ENCODE measurements around the gene MACROH2A2. TPM values are rescaled to one million over a fixed set of nuclear protein-coding genes. Genes with fewer than 3 reads are reported as not detected.
A peak's percentile ranks its signal among the peaks of the same experiment; 100 is the strongest.

The MACROH2A2 gene
- total RNA-seq, 2 experiments from 2014 or later: 4.1 to 4.8 TPM

DNA sequence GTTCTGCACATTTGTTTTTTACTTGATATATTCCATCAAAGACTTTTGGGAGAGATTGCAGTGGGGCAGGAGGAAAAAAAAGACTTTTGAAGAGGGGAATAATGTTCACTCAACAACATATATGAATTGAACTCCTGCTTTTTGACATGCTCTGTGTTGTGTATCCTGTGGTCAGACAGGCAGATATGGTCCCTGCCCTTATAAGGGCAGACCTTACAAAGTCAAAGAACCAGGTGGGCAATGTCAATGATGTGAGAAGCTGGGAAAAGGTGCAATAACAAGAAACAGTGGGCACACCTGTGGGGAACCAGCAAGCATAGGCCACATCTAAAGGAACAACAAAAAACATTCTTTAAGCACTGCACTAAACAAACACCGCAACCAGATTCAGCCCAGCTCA, 71.8 kb downstream of the MACROH2A2 start:
- H3K4me3 Mint-ChIP-seq: no peak overlapping the region
- H3K36me3 Mint-ChIP-seq: peaks cover 5% of the 10 kb centered on the region
- H3K9me3 Mint-ChIP-seq: no peaks in the 10 kb centered on the region
- intact Hi-C loops (cut with micrococcal nuclease): no loop called here
- ChIA-PET POLR2A (no interaction called here), CTCF (interaction anchor here (4.5 kb wide), 1 partner anchor 8 kb away, joined by 24 read pairs; no protein-coding TSS in a partner anchor)
- no peaks in the 10 kb centered on the region for H3K4me1 Mint-ChIP-seq (ENCODE audit: low read depth)
- H3K27me3 Mint-ChIP-seq: no peaks in the 10 kb centered on the region
- DNase-seq: no peak
- no peak overlapping the region for H3K27ac Mint-ChIP-seq

DNA sequence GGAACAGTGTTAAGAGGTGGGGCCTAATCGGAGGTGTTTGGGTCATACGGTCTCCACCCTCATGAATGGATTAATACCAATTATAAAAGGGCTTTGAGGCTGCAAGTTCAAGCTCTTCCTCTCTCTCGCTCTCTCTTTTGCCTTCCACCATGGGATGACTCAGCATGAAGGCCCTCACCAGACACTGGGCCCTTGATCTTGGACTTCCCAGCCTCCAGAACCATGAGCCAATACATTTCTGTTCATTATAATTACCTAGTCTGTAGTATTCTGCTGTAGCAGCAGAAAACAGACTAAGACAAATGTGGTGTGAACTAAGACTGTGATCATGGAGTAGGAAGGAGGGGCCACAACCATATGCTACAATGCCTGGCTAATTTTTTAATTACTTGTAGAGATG, 72.3 kb downstream of the MACROH2A2 start:
- ChIA-PET CTCF (interaction anchor here (4.5 kb wide), 1 partner anchor 9 kb away, joined by 24 read pairs; no protein-coding TSS in a partner anchor), POLR2A (no interaction called here)
- intact Hi-C loops (cut with micrococcal nuclease): no loop called here
- no peak for DNase-seq
- H3K36me3 Mint-ChIP-seq: peaks cover 5% of the 10 kb centered on the region
- no peak overlapping the region for H3K4me3 Mint-ChIP-seq
- no peaks in the 10 kb centered on the region for H3K9me3 Mint-ChIP-seq
- H3K27me3 Mint-ChIP-seq: no peaks in the 10 kb centered on the region
- no peaks in the 10 kb centered on the region for H3K4me1 Mint-ChIP-seq (ENCODE audit: low read depth)
- no peak overlapping the region for H3K27ac Mint-ChIP-seq

DNA sequence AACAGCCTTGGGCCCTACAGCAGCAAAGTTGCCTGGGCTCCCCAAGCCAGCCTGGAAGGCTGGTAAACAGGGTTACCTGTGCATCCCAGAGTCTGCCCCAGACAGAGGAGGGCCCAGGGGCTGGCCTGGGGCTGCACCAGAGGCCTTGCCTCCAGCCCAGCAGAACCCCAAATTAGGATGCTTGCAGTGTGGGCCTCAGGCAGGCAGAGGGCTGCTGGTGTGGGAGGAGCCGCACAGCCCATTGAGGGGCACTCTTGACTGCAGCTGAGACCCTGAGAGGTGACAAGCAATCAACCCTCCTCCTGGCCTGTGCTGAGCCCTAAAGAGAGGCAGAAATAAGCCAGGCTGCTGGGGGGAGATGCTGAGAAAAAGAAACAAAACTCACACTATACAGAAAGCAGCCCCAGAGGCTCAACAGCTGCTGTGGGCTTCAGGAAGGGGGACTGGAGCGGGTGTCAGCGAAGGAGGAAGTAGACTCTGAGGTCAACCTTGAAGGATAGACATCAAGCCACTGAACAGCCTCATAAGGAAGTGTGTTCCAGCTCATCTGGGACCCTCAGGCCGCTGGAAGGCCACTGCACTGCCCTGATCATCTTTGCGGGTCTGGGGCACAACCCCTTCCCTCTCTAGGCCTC, 73.4 kb downstream of the MACROH2A2 start:
- Mint-ChIP-seq H3K27ac (no peak overlapping the region), H3K4me3 (no peak overlapping the region), H3K4me1 (ENCODE audit: low read depth) (peaks cover 2% of the 10 kb centered on the region), H3K36me3 (peaks cover 9% of the 10 kb centered on the region), H3K27me3 (no peaks in the 10 kb centered on the region), H3K9me3 (no peaks in the 10 kb centered on the region)
- no peak for DNase-seq
- intact Hi-C loops (cut with micrococcal nuclease): no loop called here
- ChIA-PET POLR2A (interaction anchor here (0.6 kb wide), 1 partner anchor 7 kb away, joined by 3 read pairs; no protein-coding TSS in a partner anchor), CTCF (interaction anchor here (4.5 kb wide), 1 partner anchor 10 kb away, joined by 24 read pairs; no protein-coding TSS in a partner anchor)

DNA sequence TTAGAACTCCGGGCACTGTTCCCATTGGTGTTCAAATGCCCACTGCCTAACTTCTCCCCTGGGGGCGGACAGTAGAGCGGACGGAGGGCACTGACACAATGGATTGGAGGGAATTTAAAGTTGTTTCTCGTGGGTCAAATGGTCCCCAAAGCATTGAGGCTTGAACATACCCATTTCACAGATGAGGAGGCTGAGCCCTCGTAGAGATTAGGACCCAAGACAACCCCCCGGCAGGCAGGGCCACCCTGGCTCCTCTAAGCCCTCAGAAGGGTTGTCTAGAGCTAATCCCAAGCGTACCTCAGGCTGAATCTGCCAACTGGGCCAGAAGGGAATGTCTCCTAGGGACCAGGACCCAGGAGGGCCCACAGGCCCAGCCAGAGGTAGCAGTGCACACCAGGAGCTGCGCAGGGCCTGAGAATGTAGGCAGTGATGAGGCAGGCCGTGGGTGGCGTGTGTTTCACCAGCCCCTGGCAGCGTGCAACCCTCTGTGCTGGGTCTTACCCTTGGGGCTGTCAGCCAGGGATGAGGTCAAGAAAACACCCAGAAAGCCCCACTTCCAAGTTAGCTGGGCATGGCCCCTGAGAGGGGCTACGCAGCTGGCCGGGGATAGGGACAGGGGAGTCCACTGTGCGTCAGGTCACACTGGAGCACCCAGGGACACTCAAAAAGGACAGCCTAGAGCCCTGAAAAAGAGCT, 74.2 kb downstream of the MACROH2A2 start:
- intact Hi-C loops (cut with micrococcal nuclease): no loop called here
- no peak overlapping the region for H3K27ac Mint-ChIP-seq
- CTCF ChIA-PET: interaction anchor here (4.5 kb wide), 1 partner anchor 11 kb away, joined by 24 read pairs; no protein-coding TSS in a partner anchor
- no peaks in the 10 kb centered on the region for H3K27me3 Mint-ChIP-seq
- no peak overlapping the region for H3K4me3 Mint-ChIP-seq
- POLR2A ChIA-PET: interaction anchor here (0.6 kb wide), 1 partner anchor 8 kb away, joined by 3 read pairs; no protein-coding TSS in a partner anchor
- DNase-seq: no peak
- H3K9me3 Mint-ChIP-seq: no peaks in the 10 kb centered on the region
- peaks cover 6% of the 10 kb centered on the region for H3K36me3 Mint-ChIP-seq
- H3K4me1 Mint-ChIP-seq (ENCODE audit: low read depth): peaks cover 6% of the 10 kb centered on the region

DNA sequence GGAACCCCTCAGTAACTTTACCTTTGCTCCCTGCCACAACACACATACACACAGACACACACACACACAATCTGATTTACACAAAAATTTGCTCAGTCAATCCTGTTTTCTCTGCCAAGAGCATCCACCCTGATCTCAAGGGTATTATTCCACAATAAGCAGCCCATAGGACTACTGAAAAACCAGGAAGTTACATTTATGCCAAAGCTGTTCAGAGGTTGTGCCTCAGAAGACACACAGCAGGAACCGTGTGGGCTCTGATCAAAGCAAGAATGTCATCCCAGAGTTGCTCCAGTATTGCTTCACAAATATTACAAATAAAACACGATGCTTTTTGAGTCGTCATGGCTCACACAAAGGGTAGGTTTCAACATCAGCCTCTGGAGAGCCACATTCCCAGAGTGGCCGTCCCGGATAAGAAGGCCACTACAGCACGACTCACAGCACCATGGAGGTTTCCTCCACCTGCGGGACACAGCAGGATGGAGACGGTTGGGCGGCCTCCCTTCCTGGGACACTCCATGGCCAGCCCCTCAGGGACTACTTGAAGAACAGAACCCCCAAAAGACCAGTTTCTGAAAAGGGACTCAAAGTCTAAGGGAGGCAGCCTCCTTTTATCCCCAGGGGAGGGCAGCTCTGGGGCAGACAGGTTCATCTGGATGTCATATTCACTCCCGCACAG, 78.4 kb downstream of the MACROH2A2 start:
- ChIA-PET POLR2A (no interaction called here), CTCF (interaction anchor here (1.0 to 2.5 kb wide), 2 partner anchors 13 to 15 kb away, joined by 3 to 11 read pairs; no protein-coding TSS in a partner anchor)
- intact Hi-C loops (cut with micrococcal nuclease): no loop called here
- Mint-ChIP-seq H3K4me3 (no peak overlapping the region), H3K36me3 (peaks cover 4% of the 10 kb centered on the region), H3K9me3 (no peaks in the 10 kb centered on the region), H3K27me3 (no peaks in the 10 kb centered on the region), H3K27ac (no peak overlapping the region), H3K4me1 (ENCODE audit: low read depth) (peaks cover 17% of the 10 kb centered on the region)
- no peak for DNase-seq

DNA sequence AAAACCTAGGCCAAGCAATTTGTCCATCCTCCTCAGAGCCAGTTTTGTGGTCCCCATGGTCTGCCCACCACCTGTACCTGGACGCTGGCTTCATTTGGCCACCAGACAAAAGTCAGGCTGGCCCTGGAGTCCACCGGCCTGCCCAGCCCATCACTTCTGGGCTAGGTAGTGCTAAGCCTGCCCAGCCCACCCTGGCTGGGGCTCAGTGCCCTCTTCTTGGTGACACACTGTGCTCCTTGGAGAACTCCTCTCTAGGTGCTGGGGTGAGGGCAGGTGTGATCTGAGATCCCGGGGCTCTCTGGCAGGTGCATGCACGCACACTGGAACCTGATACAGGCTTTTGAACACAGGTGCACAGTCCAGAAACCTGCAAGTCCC, 78.9 kb downstream of the MACROH2A2 start:
- CTCF ChIA-PET: interaction anchor here (2.5 kb wide), 1 partner anchor 16 kb away, joined by 11 read pairs; no protein-coding TSS in a partner anchor
- Mint-ChIP-seq H3K27ac (no peak overlapping the region), H3K9me3 (no peaks in the 10 kb centered on the region), H3K27me3 (no peaks in the 10 kb centered on the region), H3K36me3 (peaks cover 4% of the 10 kb centered on the region), H3K4me1 (ENCODE audit: low read depth) (peaks cover 17% of the 10 kb centered on the region), H3K4me3 (peak overlapping the region; percentile 77)
- POLR2A ChIA-PET: interaction anchor here (0.6 kb wide), 1 partner anchor 39 kb away, joined by 3 read pairs; no protein-coding TSS in a partner anchor
- intact Hi-C loops (cut with micrococcal nuclease): no loop called here
- no peak for DNase-seq

DNA sequence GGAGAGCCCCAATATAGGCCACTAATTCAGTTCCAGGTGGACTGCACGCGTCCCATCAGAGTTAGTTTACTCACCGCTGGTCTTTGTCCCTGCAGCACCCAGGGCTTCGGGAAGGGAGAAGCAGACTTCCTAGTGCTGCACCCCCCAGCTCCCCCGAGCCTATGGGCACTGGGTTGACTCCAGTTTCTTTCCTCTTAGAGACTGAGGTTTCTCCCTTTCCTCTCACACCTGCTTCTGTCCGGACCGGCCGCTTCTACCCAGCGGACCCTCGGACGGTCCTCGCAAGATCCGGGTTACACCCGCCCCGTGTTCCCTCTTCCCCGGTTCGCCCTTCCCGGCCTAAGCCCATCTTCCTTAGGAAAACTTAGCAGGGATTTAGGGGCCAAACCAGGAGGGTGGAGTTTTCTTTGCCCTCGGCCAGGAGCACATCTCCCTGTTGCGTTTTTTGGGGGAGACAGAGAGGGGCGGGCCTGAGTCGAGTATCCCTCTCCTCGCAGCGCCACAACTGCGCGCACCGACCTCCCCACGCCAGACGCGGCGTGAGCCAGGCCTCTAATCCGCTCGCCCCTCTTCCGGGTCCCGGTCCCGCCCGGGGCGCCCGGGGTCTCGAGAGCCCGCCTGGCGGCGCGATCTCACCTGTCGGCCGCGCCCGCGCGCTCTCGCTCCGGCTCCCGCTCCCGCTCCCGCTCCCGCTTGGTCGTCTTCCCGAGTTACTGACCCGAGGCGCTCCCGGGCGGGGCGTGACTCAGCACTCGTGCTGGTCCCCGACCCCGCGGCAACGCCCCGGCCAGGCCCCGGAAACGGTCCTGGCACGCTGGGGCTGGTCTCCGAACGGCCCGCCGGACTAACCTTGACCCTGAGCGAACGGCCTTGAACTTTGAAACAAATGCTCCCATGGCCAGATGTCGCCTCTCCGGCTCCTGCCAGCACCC, 79.7 kb downstream of the MACROH2A2 start, which contains the start of gene AIFM2:
AIFM2 (minus strand) TSS at position 728 of the 932 bp plus-strand sequence. CDS start 8,741 bp downstream, outside the sequence.
- intact Hi-C loops (cut with micrococcal nuclease): no loop called here
- Mint-ChIP-seq H3K27ac (no peak within 1 kb of the TSS), H3K27me3 (no peaks in the 10 kb centered on the region), H3K4me1 (ENCODE audit: low read depth) (peaks cover 17% of the 10 kb centered on the region), H3K36me3 (peaks cover 4% of the 10 kb centered on the region), H3K4me3 (peak within 1 kb of the TSS; percentile 77), H3K9me3 (no peaks in the 10 kb centered on the region)
- POLR2A ChIA-PET: interaction anchor here (0.6 kb wide), 1 partner anchor 39 kb away, joined by 3 read pairs; no protein-coding TSS in a partner anchor
- CTCF ChIA-PET: interaction anchor here (2.6 kb wide), 1 partner anchor 13 kb away, joined by 16 read pairs; the partner anchor contains the start of gene TYSND1
- DNase-seq: peak; percentile 54

DNA sequence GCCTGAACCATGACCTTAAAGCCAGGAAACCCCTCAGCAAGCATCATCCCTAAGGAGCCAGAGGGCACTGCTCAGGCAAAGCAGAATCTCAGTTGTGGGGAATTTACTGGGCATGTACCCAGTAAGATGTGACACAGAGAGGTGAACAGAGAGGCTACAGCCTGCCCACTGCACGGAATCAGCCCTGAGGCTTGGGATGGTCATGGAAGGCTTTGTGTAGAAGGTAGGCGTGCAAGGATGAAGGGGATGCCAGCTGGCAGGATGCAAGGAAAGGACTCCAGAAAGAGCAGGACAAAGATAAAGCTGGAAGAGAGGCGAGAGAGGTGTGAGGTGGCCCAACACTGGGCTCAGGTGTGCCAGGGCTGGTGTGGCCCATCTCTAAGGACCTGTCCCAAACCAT, 82.4 kb downstream of the MACROH2A2 start:
- Mint-ChIP-seq H3K4me1 (ENCODE audit: low read depth) (peaks cover 17% of the 10 kb centered on the region), H3K9me3 (no peaks in the 10 kb centered on the region), H3K27ac (no peak overlapping the region), H3K4me3 (no peak overlapping the region), H3K36me3 (peaks cover 6% of the 10 kb centered on the region), H3K27me3 (no peaks in the 10 kb centered on the region)
- CTCF ChIA-PET: interaction anchor here (1.3 to 2.6 kb wide), 3 partner anchors 11 to 87 kb away, joined by 3 to 16 read pairs (median 6); partner anchors contain the start of gene TYSND1
- POLR2A ChIA-PET: no interaction called here
- no peak for DNase-seq
- intact Hi-C loops (cut with micrococcal nuclease): no loop called here

DNA sequence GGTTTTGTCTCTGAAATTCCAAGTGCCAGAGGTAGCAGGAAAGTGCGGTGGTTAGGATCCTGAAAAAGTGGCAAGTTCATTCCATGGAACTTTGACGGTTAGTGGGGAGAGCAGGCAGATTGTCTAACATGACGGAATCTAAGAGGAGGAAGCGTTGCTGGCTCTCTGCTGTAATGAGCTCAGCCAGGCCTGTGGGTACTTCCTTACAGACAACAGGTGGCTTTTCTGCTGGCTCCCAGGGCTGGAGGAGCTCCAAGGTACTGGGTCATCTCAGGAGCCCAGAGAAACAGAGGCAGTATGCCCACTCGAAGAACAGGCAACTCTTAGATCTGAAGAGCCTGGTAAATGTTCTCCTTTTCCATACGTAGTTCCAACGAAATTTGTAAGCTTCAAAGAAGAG, 83.0 kb downstream of the MACROH2A2 start:
- POLR2A ChIA-PET: interaction anchor here (1.1 to 1.4 kb wide), 2 partner anchors 9 to 10 kb away, joined by 3 to 6 read pairs; no protein-coding TSS in a partner anchor
- no peak overlapping the region for H3K27ac Mint-ChIP-seq
- CTCF ChIA-PET: interaction anchor here (0.8 to 2.2 kb wide), 5 partner anchors 9 to 86 kb away, joined by 3 to 13 read pairs (median 4); partner anchors contain the start of gene TYSND1

DNA sequence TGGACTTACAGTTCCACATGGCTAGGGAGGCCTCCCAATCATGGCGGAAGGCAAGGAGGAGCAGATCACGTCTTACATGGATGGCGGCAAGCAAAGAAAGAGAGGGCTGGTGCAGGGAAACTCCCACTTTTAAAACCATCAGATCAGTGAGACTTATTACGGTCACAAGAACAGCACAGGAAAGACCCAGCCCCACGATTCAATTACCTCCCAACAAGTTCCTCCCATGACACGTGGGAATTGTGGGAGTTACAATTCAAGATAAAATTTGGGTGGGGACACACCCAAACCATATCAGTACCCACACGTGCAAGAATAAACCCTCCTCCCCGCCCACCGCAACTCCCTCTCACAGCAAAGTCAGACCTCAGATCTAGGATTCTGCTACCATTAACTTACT, 84.5 kb downstream of the MACROH2A2 start:
- Mint-ChIP-seq H3K27ac (no peak overlapping the region), H3K27me3 (no peaks in the 10 kb centered on the region), H3K36me3 (peaks cover 4% of the 10 kb centered on the region), H3K4me3 (no peak overlapping the region), H3K4me1 (ENCODE audit: low read depth) (peaks cover 9% of the 10 kb centered on the region), H3K9me3 (no peaks in the 10 kb centered on the region)
- CTCF ChIA-PET: interaction anchor here (1.2 to 1.8 kb wide), 2 partner anchors 8 to 9 kb away, joined by 4 to 13 read pairs; partner anchors contain the start of gene TYSND1
- intact Hi-C loops (cut with micrococcal nuclease): no loop called here
- POLR2A ChIA-PET: interaction anchor here (1.4 kb wide), 1 partner anchor 9 kb away, joined by 6 read pairs; no protein-coding TSS in a partner anchor
- DNase-seq: no peak

More for the DNA sequence above, 83.0 kb downstream of the MACROH2A2 start:
- Mint-ChIP-seq H3K36me3 (peaks cover 4% of the 10 kb centered on the region), H3K27me3 (no peaks in the 10 kb centered on the region), H3K4me3 (no peak overlapping the region), H3K4me1 (ENCODE audit: low read depth) (peaks cover 17% of the 10 kb centered on the region), H3K9me3 (no peaks in the 10 kb centered on the region)
- intact Hi-C loops (cut with micrococcal nuclease): no loop called here
- no peak for DNase-seq
